Lung (tissue), 12 donors: Measurements from ENCODE around the gene HOXB2. TPM values are rescaled to one million over a fixed set of nuclear protein-coding genes. Genes with fewer than 3 reads are reported as not detected.

ENCODE experiments used
- ATAC-seq: fragments of 200-7000 bp; cut with Tn5 transposase; one replicate; pipeline ENCODE4 v1.9.1; 2020; ENCODE audit warnings: moderate number of reproducible peaks; ENCODE audit not compliant: insufficient read depth, low FRiP score
- DNase-seq, 3 donors: peaks; one replicate each; pipeline ENCODE4 v3.0.0-alpha.2; 2013 to 2017
- H3K27ac ChIP-seq, 2 donors: one replicate each; pipeline ENCODE4 v1.5.1; 2013; ENCODE audit warnings: mild to moderate bottlenecking in 2 of 2, moderate library complexity in 2 of 2, control low read depth in 1 of 2, inconsistent platforms in 1 of 2, low read depth in 1 of 2, low read length in 1 of 2
- H3K27me3 ChIP-seq, 3 donors: one replicate each; pipeline ENCODE4 v1.5.1; 2013; ENCODE audit warnings: low read length in 2 of 3; ENCODE audit not compliant: control insufficient read depth in 3 of 3, insufficient read depth in 3 of 3
- H3K36me3 ChIP-seq, 4 donors: one replicate each; pipeline ENCODE4 v1.5.1; 2013; ENCODE audit warnings: low read length in 4 of 4, mild to moderate bottlenecking in 1 of 4, moderate library complexity in 1 of 4; ENCODE audit not compliant: control insufficient read depth in 4 of 4, insufficient read depth in 4 of 4
- H3K4me1 ChIP-seq, 5 donors: one replicate each; pipeline ENCODE4 v1.5.1; 2013; ENCODE audit warnings: low read length in 5 of 5, mild to moderate bottlenecking in 2 of 5, moderate library complexity in 1 of 5; ENCODE audit not compliant: control insufficient read depth in 5 of 5, insufficient read depth in 5 of 5
- H3K4me3 ChIP-seq: one replicate; pipeline ENCODE4 v1.5.1; 2013; ENCODE audit warnings: mild to moderate bottlenecking, control low read depth, moderate library complexity
- H3K9ac ChIP-seq, 2 donors: one replicate each; pipeline ENCODE4 v1.5.1; 2013; ENCODE audit warnings: low read length in 2 of 2, control low read depth in 1 of 2; ENCODE audit not compliant: insufficient read depth in 1 of 2
- H3K9me3 ChIP-seq, 4 donors: one replicate each; pipeline ENCODE4 v1.5.1; 2013; ENCODE audit warnings: low read length in 3 of 4, mild to moderate bottlenecking in 1 of 4, moderate library complexity in 1 of 4; ENCODE audit not compliant: control insufficient read depth in 4 of 4, insufficient read depth in 3 of 4
- CTCF ChIP-seq: IDR thresholded peaks from 2 replicates; pipeline ENCODE4 v1.5.1; 2012; ENCODE audit warnings: mild to moderate bottlenecking; ENCODE audit errors: control extremely low read depth, extremely low read depth
- WGBS, 2 donors: extraction: QIAGEN DNeasy Blood & Tissue Kit; methylation state at CpG; one replicate each; pipeline ENCODE4 v1.1.7; 2013; 5-methylcytosine and 5-hydroxymethylcytosine counted together
- polyA plus RNA-seq, 2 donors: library from polyadenylated mRNA; stranded (reverse); fragments of 200-250 nt; gene quantifications; one replicate each; pipeline ENCODE4 v1.2.1, GENCODE V29; 2013
- total RNA-seq, 2 donors: library from RNA; depleted of rRNA in 1 of 2; stranded (reverse); fragments of >200 nt in 1 of 2; gene quantifications; one replicate each; pipeline ENCODE4 v1.2.1, GENCODE V29; 2014 to 2021
- donor health status: control.
- donor health status: control.
- donor health status: Bipolar disorder and iron deficiency.
- donor health status: healthy.
- donor health status: DM: yes; HTN: yes; CAD: no.

Gene HOXB2
- total and polyA plus RNA-seq, 4 donors = 4.1 to 13.9 (median 7.3) TPM

GRCh38 chr17:48515925-48516900 is 28.7 kb downstream of the HOXB2 start:
- no peak for ATAC-seq
- Histone ChIP-seq H3K27ac (no peak overlapping the region), H3K27me3 (peaks cover 3 to 41% (median 5%) of the 10 kb centered on the region in 3 donors), H3K4me1 (peaks cover 0 to 6% (median 0%) of the 10 kb centered on the region in 5 donors), H3K4me3 (no peak overlapping the region), H3K9ac (no peak overlapping the region), H3K36me3 (no peaks in the 10 kb centered on the region), H3K9me3 (peaks cover 0 to 2% (median 0%) of the 10 kb centered on the region in 4 donors)
- no peak for DNase-seq
- 55 to 64% methylated on average over 3 of the region's 3 CpGs for WGBS, 2 donors
- no peak for TF ChIP-seq CTCF

- H3K4me3 ChIP-seq = no peak overlapping the region
- TF ChIP-seq CTCF = no peak
- peaks cover 0 to 2% (median 0%) of the 10 kb centered on the region in 4 donors for H3K9me3 ChIP-seq
- WGBS, 2 donors = 69 to 79% methylated on average over 2 of the region's 2 CpGs
- DNase-seq = no peak
- ATAC-seq = no peak
- no peaks in the 10 kb centered on the region for H3K36me3 ChIP-seq
- H3K4me1 ChIP-seq = peaks cover 0 to 6% (median 0%) of the 10 kb centered on the region in 5 donors
- H3K27ac ChIP-seq = no peak overlapping the region
- peaks cover 0 to 32% (median 5%) of the 10 kb centered on the region in 3 donors for H3K27me3 ChIP-seq
- no peak overlapping the region for H3K9ac ChIP-seq
Measured at GRCh38 chr17:48514477-48514876, 30.4 kb downstream of the HOXB2 start.

GRCh38 chr17:48513666-48514455 is 31.0 kb downstream of the HOXB2 start:
- DNase-seq (no peak), ATAC-seq (no peak)
- H3K9me3 ChIP-seq = peaks cover 0 to 2% (median 0%) of the 10 kb centered on the region in 4 donors
- no peak overlapping the region for H3K9ac ChIP-seq
- WGBS, 2 donors = 62 to 77% methylated on average over 6 of the region's 6 CpGs
- H3K4me3 ChIP-seq = no peak overlapping the region
- H3K27ac ChIP-seq = no peak overlapping the region
- H3K27me3 ChIP-seq = peaks cover 0 to 32% (median 5%) of the 10 kb centered on the region in 3 donors
- H3K36me3 ChIP-seq = no peaks in the 10 kb centered on the region
- peaks cover 0 to 6% (median 0%) of the 10 kb centered on the region in 5 donors for H3K4me1 ChIP-seq
- no peak for TF ChIP-seq CTCF
